LNCaP clone FGC (cell line): ENCODE data around the gene BCHE.

Source experiments
- DNase-seq: peaks from one replicate; pipeline ENCODE4 v3.0.0-alpha.2; 2011; ENCODE audit warnings: low read depth
- H3K4me3 ChIP-seq: 2 replicates; pipeline ENCODE4 v1.5.1; 2011; ENCODE audit warnings: mild to moderate bottlenecking, low read depth, low read length, control low read depth
- TF ChIP-seq, protein P1 (sequence below): IDR thresholded peaks from 2 replicates; pipeline ENCODE4 v1.5.1; 2012; ENCODE audit warnings: mild to moderate bottlenecking; ENCODE audit not compliant: control insufficient read depth, insufficient read depth; ENCODE audit errors: extremely low read depth

Gene BCHE

GRCh38 chr3:165837058-165837525, at the start of gene BCHE:
Gene BCHE (minus strand): TSS chr3:165837423. CDS start chr3:165831033, 6,390 bp downstream.
- peak; percentile 65 for DNase-seq
- H3K4me3 ChIP-seq: peak within 1 kb of the TSS; percentile 39
- TF ChIP-seq, protein P1, sequence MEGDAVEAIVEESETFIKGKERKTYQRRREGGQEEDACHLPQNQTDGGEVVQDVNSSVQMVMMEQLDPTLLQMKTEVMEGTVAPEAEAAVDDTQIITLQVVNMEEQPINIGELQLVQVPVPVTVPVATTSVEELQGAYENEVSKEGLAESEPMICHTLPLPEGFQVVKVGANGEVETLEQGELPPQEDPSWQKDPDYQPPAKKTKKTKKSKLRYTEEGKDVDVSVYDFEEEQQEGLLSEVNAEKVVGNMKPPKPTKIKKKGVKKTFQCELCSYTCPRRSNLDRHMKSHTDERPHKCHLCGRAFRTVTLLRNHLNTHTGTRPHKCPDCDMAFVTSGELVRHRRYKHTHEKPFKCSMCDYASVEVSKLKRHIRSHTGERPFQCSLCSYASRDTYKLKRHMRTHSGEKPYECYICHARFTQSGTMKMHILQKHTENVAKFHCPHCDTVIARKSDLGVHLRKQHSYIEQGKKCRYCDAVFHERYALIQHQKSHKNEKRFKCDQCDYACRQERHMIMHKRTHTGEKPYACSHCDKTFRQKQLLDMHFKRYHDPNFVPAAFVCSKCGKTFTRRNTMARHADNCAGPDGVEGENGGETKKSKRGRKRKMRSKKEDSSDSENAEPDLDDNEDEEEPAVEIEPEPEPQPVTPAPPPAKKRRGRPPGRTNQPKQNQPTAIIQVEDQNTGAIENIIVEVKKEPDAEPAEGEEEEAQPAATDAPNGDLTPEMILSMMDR: no peak

DNA sequence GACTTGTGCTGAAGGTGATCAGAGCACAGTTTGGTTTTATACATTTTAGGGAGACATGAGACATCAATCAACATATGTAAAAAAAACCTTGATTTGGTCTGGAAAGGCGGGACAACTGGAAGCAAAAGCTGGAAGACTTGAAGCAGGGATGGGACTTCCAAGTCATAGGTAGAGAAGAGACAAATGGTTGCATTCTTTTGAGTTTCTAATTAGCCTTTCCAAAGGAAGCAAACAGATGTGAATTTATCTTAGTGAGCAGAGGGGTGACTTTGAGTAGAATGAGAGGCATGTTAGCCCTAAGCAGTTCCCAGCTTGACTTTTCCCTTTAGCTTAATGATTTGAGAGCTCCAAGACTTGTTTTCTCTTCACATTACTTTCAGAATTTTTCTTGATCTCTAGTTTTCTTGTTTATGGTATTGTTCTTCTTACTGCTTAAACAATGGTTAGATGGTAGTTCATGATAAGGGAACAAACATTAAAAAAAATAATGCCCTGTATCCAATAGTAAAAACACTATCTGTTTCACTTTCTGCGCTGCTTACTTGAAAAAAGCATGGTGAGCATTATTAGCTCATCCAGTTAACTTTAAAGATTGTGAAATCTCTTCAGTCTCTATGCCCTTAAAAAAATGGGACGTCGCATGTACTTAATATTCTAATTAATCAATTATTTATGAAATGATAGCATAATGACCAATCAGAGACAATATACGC, 48.5 kb upstream of the BCHE start:
- TF ChIP-seq, protein P1: no peak
- H3K4me3 ChIP-seq: no peak overlapping the region

DNA sequence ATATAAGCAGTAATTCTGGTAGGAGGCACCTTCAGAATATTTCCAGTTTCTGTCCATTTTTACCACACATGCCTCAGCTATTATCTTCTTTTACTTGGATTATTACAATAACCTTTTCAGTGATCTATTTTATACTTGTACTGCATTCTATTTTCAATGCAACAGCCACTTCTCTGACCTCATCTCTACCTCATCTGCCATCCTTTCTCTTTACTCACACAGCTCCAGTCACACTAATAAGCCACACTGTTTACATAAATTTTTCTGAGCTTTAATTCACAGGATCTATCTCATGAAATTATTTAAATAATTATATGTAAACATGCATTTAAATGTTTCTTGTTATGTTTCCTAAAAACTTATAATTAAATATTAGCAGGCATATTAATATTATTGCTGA, 47.3 kb upstream of the BCHE start:
- H3K4me3 ChIP-seq: peak overlapping the region; percentile 44
- DNase-seq: no peak
- TF ChIP-seq, protein P1: no peak

More for the DNA sequence above, 48.5 kb upstream of the BCHE start:
- DNase-seq: no peak

- peak overlapping the region; percentile 44 for H3K4me3 ChIP-seq
- TF ChIP-seq, protein P1: no peak
- peak; percentile 11 for DNase-seq
Observed at GRCh38 chr3:165883863-165884478, 46.7 kb upstream of the BCHE start.

DNA sequence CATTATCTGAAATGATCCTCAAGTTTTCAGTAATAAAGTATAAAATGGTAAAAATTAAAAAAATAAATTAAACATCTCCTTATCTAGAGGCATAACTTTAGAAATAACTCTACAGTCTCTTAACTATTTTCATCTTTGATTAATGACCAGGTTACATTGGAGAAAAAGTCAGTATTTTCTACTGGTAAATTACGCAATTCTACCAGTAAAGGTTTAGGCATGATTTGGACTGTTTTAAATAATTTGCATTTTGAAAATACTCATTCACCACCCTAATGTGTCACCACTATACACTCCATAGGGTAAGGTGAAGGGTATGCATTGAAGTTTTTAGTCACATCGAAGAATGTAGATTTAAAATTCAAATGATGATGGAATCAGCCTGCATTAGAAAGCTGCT, 45.9 kb upstream of the BCHE start:
- peak overlapping the region; percentile 44; the same call in 1 of the 2 replicates for H3K4me3 ChIP-seq
- DNase-seq: no peak
- TF ChIP-seq, protein P1: no peak

DNA sequence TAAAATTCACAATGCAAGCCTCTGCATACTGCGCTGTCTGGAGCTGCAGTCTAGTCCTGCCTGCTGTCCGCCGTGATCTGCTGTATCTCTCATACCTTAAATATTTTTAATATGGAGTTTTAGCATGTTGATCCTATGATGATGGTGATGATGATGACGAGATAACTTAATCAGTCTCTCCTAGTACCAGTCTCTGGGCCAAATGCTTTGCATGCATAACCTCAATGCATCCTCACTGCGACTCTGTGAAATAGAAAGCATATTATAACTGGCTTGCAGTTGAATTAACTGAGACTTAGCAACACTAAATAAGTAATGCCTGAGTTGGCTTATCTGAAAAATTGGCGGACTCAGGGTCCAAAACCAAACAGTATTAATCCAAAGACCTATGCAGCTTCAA, 38.4 kb upstream of the BCHE start:
- no peak for DNase-seq
- TF ChIP-seq, protein P1: no peak
- no peak overlapping the region for H3K4me3 ChIP-seq
